ENCODE results near the gene SPRTN.

Gene SPRTN

GRCh38 chr1:231329483-231329882, 8.6 kb upstream of the SPRTN start:
- H3K9ac ChIP-seq, result no peak overlapping the region
- H4K20me1 ChIP-seq (ENCODE audit: insufficient read depth), result no peaks in the 10 kb centered on the region
- H2AFZ ChIP-seq (ENCODE audit: low read depth), result no peak overlapping the region
- no peak overlapping the region for H3K4me2 ChIP-seq
- H3K27me3 ChIP-seq (ENCODE audit: insufficient read depth, low read depth), result no peaks in the 10 kb centered on the region
- TF ChIP-seq CTCF (conservative IDR thresholded peaks at IDR 0.05; ENCODE audit: low read depth, low read length), result no peak
- peaks cover 22% of the 10 kb centered on the region for H3K79me2 ChIP-seq (ENCODE audit: insufficient read depth, low read depth)
- H3K27ac ChIP-seq, result no peak overlapping the region
- no peak overlapping the region for H3K4me3 ChIP-seq (IDR thresholded peaks at IDR 0.05; ENCODE audit: insufficient read depth, low read depth, low read length)
- H3K4me1 ChIP-seq (ENCODE audit: low read depth, poor library complexity, severe bottlenecking), result peaks cover 14% of the 10 kb centered on the region
- H3K36me3 ChIP-seq (ENCODE audit: insufficient read depth), result no peaks in the 10 kb centered on the region

- TF ChIP-seq CTCF (conservative IDR thresholded peaks at IDR 0.05; ENCODE audit: low read depth, low read length), result no peak
- H3K36me3 ChIP-seq (ENCODE audit: insufficient read depth), result no peaks in the 10 kb centered on the region
- H3K27me3 ChIP-seq (ENCODE audit: insufficient read depth, low read depth), result no peaks in the 10 kb centered on the region
- no peak overlapping the region for H3K9ac ChIP-seq
- no peak overlapping the region for H2AFZ ChIP-seq (ENCODE audit: low read depth)
- H4K20me1 ChIP-seq (ENCODE audit: insufficient read depth), result no peaks in the 10 kb centered on the region
- peaks cover 52% of the 10 kb centered on the region for H3K79me2 ChIP-seq (ENCODE audit: insufficient read depth, low read depth)
- H3K4me1 ChIP-seq (ENCODE audit: low read depth, poor library complexity, severe bottlenecking), result peaks cover 38% of the 10 kb centered on the region
- H3K4me2 ChIP-seq, result no peak overlapping the region
- no peak overlapping the region for H3K4me3 ChIP-seq (IDR thresholded peaks at IDR 0.05; ENCODE audit: insufficient read depth, low read depth, low read length)
- no peak overlapping the region for H3K27ac ChIP-seq
Measured at GRCh38 chr1:231332761-231333160, 5.3 kb upstream of the SPRTN start.

GRCh38 chr1:231334079-231334666, 3.9 kb upstream of the SPRTN start:
- Histone ChIP-seq H3K9ac (no peak overlapping the region), H3K4me3 (IDR thresholded peaks at IDR 0.05; ENCODE audit: insufficient read depth, low read depth, low read length) (no peak overlapping the region)

GRCh38 chr1:231334952-231335351, 3.1 kb upstream of the SPRTN start:
- Histone ChIP-seq H3K4me2 (peak overlapping the region; percentile 95), H3K4me1 (ENCODE audit: low read depth, poor library complexity, severe bottlenecking) (peaks cover 48% of the 10 kb centered on the region), H3K27ac (no peak overlapping the region), H3K79me2 (ENCODE audit: insufficient read depth, low read depth) (peaks cover 71% of the 10 kb centered on the region), H3K36me3 (ENCODE audit: insufficient read depth) (no peaks in the 10 kb centered on the region), H4K20me1 (ENCODE audit: insufficient read depth) (no peaks in the 10 kb centered on the region), H3K9ac (no peak overlapping the region), H3K4me3 (IDR thresholded peaks at IDR 0.05; ENCODE audit: insufficient read depth, low read depth, low read length) (no peak overlapping the region), H3K27me3 (ENCODE audit: insufficient read depth, low read depth) (no peaks in the 10 kb centered on the region), H2AFZ (ENCODE audit: low read depth) (no peak overlapping the region)
- TF ChIP-seq CTCF (conservative IDR thresholded peaks at IDR 0.05; ENCODE audit: low read depth, low read length), result no peak

More at GRCh38 chr1:231334079-231334666, 3.9 kb upstream of the SPRTN start:
- H3K79me2 ChIP-seq (ENCODE audit: insufficient read depth, low read depth), result peaks cover 63% of the 10 kb centered on the region
- no peaks in the 10 kb centered on the region for H3K36me3 ChIP-seq (ENCODE audit: insufficient read depth)
- H2AFZ ChIP-seq (ENCODE audit: low read depth), result no peak overlapping the region
- no peaks in the 10 kb centered on the region for H3K27me3 ChIP-seq (ENCODE audit: insufficient read depth, low read depth)
- H4K20me1 ChIP-seq (ENCODE audit: insufficient read depth), result no peaks in the 10 kb centered on the region
- H3K4me1 ChIP-seq (ENCODE audit: low read depth, poor library complexity, severe bottlenecking), result peaks cover 40% of the 10 kb centered on the region
- no peak for TF ChIP-seq CTCF (conservative IDR thresholded peaks at IDR 0.05; ENCODE audit: low read depth, low read length)
- H3K4me2 ChIP-seq, result peak overlapping the region; percentile 95
- no peak overlapping the region for H3K27ac ChIP-seq
